Cardiac muscle cell (in vitro differentiated cells and primary cell): Measurements from ENCODE around the gene CENPVL3. TPM values are rescaled to one million over a fixed set of nuclear protein-coding genes. Genes with fewer than 3 reads are reported as not detected.
"Not testable (repeated sequence)": the region's sequence is repeated elsewhere in the genome, so short reads cannot be mapped to it uniquely, and the experiment has no call there.

Experiments used
- DNase-seq, 2 donors: peaks; one replicate each; pipeline versions ENCODE4 v3.0.0 to v3.0.0-alpha.2; 2010 to 2017; ENCODE audit warnings: low read depth in 1 of 2, low spot score in 1 of 2
- H3K27ac ChIP-seq: fragments of 200-600 bp; sonication (generic); 2 replicates; pipeline ENCODE4 v1.5.1; 2016
- H3K27me3 ChIP-seq: fragments of 200-600 bp; sonication (generic); 2 replicates; pipeline ENCODE4 v1.6.0; 2016; ENCODE audit warnings: control low read depth
- H3K36me3 ChIP-seq: fragments of 200-600 bp; sonication (generic); 2 replicates; pipeline ENCODE4 v1.5.1; 2016; ENCODE audit warnings: control low read depth
- H3K4me1 ChIP-seq: fragments of 200-600 bp; sonication (generic); 2 replicates; pipeline ENCODE4 v1.8.1; 2017; ENCODE audit warnings: low read depth, mild to moderate bottlenecking, mixed run types
- H3K4me3 ChIP-seq: fragments of 200-600 bp; sonication (generic); 2 replicates; pipeline ENCODE4 v1.5.1; 2016; ENCODE audit warnings: mild to moderate bottlenecking
- H3K9me3 ChIP-seq: fragments of 200-600 bp; sonication (generic); 2 replicates; pipeline ENCODE4 v1.5.1; 2017; ENCODE audit warnings: low read depth, mild to moderate bottlenecking, control low read depth
- polyA plus RNA-seq: library from polyadenylated mRNA; unstranded; fragments of >200 nt; fragmentation: Nextera tagmentation; extraction: Ambion mirVana; gene quantifications from 2 replicates; pipeline ENCODE4 v1.2.1, GENCODE V29; 2016
- total RNA-seq: library from RNA; depleted of rRNA; stranded (reverse); fragments of >200 nt; gene quantifications from 2 replicates; pipeline ENCODE4 v1.2.3, GENCODE V29; 2016
- TF ChIP-seq, protein P1 (sequence below): IDR thresholded peaks from 2 replicates; pipeline ENCODE4 v1.5.1; 2012; ENCODE audit warnings: low read depth, mild to moderate bottlenecking, low read length

CENPVL3 gene
- total RNA-seq: 4.9 and 6.3 TPM in 2 replicates
- polyA plus RNA-seq: 10.7 and 11.4 TPM in 2 replicates

DNA sequence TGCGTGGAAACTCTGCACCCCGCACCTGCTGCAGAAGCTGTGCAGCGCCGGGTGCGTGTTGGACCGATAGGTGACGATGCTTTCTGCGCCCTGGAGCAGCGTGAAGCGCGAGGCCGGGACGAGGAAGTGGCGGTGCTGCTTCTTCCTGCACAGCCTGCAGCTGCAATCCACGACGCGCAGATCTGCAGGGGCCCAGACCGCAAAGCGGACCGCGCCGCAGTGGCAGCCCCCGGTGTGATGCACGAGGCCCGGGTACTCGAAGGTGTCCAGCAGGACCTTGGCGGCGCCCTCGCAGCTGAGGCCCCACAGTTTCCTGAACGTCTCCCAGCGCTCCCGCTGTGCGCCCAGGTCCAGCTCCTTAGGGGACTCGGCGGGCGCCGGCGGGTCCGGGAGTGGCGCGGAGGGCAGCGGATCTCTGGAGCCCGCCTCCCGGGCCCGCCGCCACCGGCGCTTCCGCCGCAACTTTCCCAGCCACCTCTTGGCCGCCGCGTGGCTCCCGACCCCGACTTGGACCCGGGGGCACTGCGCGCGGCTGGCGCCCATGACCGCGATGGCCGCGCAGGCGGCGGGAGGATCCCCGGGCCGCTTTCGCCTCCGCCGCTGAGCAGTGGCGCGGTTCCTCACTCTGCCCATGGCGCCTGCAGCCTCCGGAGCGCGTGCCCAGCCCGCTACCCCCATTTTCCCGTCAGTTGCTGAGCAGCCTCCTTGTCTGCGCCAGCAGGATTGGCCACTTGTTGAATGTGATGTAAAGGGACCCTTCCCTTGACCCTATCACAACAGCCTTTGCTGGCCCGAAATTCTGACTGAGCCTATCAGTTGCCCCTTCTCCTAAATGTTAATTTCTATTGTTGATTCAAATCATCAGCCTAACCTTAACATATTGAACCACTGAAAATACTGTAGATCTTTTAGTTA lies at the start of gene CENPVL3:
Gene CENPVL3 (minus strand): TSS at position 672 of the 915 bp plus-strand sequence. CDS start 39 bp downstream, at position 633.
- H3K4me3 ChIP-seq: peak within 1 kb of the TSS; percentile 32
- peak; percentile 12 to 45 for DNase-seq
- not testable (repeated sequence) for H3K4me1 ChIP-seq, H3K27ac ChIP-seq, H3K36me3 ChIP-seq, H3K9me3 ChIP-seq, H3K27me3 ChIP-seq

DNA sequence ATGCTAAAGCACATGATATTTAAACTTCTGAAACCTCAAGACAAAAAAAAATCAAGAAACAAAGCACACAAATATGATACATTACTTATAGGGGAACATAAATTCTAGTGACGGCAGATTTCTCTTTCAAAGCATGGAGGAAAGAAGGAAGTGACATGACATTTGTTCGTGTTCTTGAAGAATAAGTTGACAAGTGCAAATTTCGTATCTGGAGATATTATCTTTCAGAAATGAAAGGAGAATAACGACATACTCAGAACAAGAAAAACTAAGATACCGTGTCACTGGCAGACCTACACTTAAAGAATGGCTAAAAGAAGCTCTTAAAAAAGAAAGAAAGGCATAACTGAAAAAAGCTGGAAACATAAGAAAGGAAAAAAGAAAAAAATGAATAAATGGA lies 47.3 kb upstream of the CENPVL3 start:
- Histone ChIP-seq H3K36me3 (no peaks in the 10 kb centered on the region), H3K27ac (no peak overlapping the region), H3K4me1 (no peaks in the 10 kb centered on the region), H3K9me3 (no peaks in the 10 kb centered on the region), H3K4me3 (no peak overlapping the region), H3K27me3 (peaks cover 3% of the 10 kb centered on the region)
- no peak for DNase-seq
- TF ChIP-seq, protein P1, sequence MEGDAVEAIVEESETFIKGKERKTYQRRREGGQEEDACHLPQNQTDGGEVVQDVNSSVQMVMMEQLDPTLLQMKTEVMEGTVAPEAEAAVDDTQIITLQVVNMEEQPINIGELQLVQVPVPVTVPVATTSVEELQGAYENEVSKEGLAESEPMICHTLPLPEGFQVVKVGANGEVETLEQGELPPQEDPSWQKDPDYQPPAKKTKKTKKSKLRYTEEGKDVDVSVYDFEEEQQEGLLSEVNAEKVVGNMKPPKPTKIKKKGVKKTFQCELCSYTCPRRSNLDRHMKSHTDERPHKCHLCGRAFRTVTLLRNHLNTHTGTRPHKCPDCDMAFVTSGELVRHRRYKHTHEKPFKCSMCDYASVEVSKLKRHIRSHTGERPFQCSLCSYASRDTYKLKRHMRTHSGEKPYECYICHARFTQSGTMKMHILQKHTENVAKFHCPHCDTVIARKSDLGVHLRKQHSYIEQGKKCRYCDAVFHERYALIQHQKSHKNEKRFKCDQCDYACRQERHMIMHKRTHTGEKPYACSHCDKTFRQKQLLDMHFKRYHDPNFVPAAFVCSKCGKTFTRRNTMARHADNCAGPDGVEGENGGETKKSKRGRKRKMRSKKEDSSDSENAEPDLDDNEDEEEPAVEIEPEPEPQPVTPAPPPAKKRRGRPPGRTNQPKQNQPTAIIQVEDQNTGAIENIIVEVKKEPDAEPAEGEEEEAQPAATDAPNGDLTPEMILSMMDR: no peak

DNA sequence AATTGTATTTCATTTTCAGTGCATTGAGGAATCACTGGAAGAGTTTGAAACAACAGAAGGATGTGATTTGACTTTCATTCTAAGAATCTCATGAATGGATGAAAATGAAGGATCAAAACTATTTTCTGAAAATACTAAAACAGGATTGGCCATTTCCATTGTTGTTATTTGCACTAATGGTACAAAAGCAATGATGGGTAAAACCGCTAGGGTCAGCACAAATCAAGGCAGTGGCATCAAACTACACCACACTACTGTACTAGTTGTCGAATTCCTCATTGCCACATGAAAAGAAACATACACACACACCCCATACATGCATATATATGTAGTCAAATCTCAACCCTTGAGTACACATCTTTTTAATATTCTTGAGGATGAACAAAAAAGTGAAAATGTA lies 24.7 kb upstream of the CENPVL3 start:
- no peaks in the 10 kb centered on the region for H3K9me3 ChIP-seq
- no peaks in the 10 kb centered on the region for H3K27me3 ChIP-seq
- DNase-seq: no peak
- no peak overlapping the region for H3K27ac ChIP-seq
- no peaks in the 10 kb centered on the region for H3K4me1 ChIP-seq
- no peak overlapping the region for H3K4me3 ChIP-seq
- H3K36me3 ChIP-seq: no peaks in the 10 kb centered on the region
- TF ChIP-seq, protein P1: no peak

DNA sequence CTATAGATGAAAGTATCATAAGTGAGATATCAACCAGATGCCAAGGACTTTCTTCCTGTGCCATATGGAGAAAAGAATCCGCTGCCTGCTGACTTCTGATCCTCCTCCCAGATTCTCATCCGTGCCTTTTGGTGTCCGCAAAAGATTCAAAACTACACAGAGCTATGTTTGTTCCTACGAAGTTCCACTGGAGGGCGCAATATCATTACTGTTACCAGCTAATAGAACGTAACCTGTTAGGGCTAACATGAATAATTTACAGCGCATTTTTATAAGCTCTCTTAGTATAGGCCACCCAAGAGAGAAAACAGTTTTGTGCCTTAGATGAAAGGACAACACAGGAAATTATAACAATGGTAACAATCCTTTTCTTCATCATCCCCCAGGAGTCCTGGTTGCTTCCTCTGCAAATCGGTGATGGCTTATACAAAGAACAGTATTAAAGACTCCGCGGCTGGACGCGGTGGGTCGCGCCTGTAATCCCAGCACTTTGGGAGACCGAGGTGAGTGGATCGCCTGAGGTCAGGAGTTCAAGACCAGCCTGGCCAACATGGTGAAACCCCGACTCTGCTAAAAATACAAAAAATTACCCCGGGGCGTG lies 22.8 kb upstream of the CENPVL3 start:
- no peaks in the 10 kb centered on the region for H3K36me3 ChIP-seq
- H3K27ac ChIP-seq: no peak overlapping the region
- no peak overlapping the region for H3K4me3 ChIP-seq
- TF ChIP-seq, protein P1: peak; percentile 51
- no peaks in the 10 kb centered on the region for H3K27me3 ChIP-seq
- DNase-seq: peak; percentile 63 to 71
- H3K9me3 ChIP-seq: no peaks in the 10 kb centered on the region
- H3K4me1 ChIP-seq: no peaks in the 10 kb centered on the region

DNA sequence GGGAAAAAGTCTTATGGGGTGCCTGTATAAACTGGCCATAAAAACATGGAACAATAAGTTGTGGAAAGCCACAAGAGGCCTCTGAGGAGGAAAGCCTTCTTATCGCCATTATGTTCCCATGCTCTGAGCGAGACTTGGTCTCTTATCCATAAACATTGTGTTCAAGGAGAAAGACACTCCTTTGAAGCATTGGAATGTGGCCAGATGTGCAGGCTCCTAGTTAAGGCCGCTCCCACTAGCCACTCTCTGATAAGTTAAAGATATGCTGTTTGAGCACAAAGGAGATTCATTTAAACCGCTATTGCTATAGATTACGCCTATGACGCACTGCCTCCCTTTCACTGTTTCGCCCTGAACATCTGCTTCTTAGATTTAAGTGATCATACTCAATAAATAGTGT lies 17.8 kb upstream of the CENPVL3 start:
- H3K4me3 ChIP-seq, H3K27me3 ChIP-seq, H3K36me3 ChIP-seq, H3K9me3 ChIP-seq, H3K27ac ChIP-seq, H3K4me1 ChIP-seq: not testable (repeated sequence)
- peak in 1 of 2 donors; percentile 12 for DNase-seq

DNA sequence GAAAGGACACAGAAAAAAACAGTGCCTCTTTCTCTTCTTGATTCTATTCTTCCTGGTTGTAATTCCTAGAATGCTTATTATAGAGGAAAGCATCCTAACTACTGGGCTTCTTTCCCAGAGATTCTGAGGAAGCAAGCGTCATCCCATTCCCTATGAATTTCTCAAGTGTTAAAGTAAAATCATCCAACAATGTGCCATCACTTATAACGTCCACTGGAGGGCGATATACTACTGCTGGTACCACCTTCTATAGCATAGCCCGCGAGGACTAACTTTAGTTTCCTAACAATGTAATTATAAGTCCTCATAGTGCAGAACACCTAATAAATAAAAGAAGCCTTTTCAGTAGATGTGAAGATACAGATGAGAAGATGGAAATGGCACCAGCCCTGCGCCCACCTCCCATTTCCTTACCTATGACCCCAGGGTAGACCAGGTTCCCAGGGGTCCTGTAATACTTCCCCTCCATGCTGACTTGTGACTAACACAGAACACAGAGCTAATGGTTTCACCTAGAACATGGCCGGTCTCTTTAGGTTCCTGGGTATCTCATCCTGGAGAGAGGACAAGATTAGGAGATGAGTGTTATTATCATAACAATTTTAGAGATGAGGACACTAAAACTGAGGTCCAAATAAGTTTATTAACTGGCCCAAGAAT lies 4.2 kb downstream of the CENPVL3 start:
- DNase-seq: peak; percentile 59 to 69
- no peaks in the 10 kb centered on the region for H3K27me3 ChIP-seq
- no peak overlapping the region for H3K27ac ChIP-seq
- no peaks in the 10 kb centered on the region for H3K36me3 ChIP-seq
- TF ChIP-seq, protein P1: peak; percentile 59
- no peaks in the 10 kb centered on the region for H3K4me1 ChIP-seq
- no peaks in the 10 kb centered on the region for H3K9me3 ChIP-seq
- H3K4me3 ChIP-seq: no peak overlapping the region
